KMS-11 (cell line): ENCODE results near the gene MICA.

Experiments used
- H2AFZ ChIP-seq: fragments of 200-600 bp; sonication (generic); 2 replicates; pipeline ENCODE4 v1.6.1; 2016; ENCODE audit warnings: antibody characterized with exemption, mixed run types, low read depth
- H3K27ac ChIP-seq: fragments of 200-600 bp; sonication (generic); 2 replicates; pipeline ENCODE4 v1.6.1; 2016; ENCODE audit warnings: mild to moderate bottlenecking, mixed run types
- H3K27me3 ChIP-seq: fragments of 200-600 bp; sonication (generic); 2 replicates; pipeline ENCODE4 v1.6.1; 2017; ENCODE audit warnings: mild to moderate bottlenecking, low read depth, mixed run types, moderate library complexity; ENCODE audit not compliant: insufficient read depth
- H3K36me3 ChIP-seq: fragments of 200-600 bp; sonication (generic); 2 replicates; pipeline ENCODE4 v1.6.1; 2017; ENCODE audit warnings: mild to moderate bottlenecking, mixed run types; ENCODE audit not compliant: insufficient read depth
- H3K4me1 ChIP-seq: fragments of 200-600 bp; sonication (generic); 2 replicates; pipeline ENCODE4 v1.6.1; 2016; ENCODE audit warnings: mild to moderate bottlenecking, low read depth, mixed run types; ENCODE audit not compliant: poor library complexity, severe bottlenecking
- H3K4me2 ChIP-seq: fragments of 200-600 bp; sonication (generic); 2 replicates; pipeline ENCODE4 v1.7.0; 2016; ENCODE audit warnings: mild to moderate bottlenecking, mixed run types
- H3K4me3 ChIP-seq: fragments of 200-600 bp; sonication (generic); IDR thresholded peaks from 2 replicates; pipeline ENCODE4 v1.6.1; 2017; ENCODE audit warnings: low read depth, low read length, mixed read lengths; ENCODE audit not compliant: insufficient read depth
- H3K79me2 ChIP-seq: fragments of 200-600 bp; sonication (generic); 2 replicates; pipeline ENCODE4 v1.6.1; 2016; ENCODE audit warnings: low read depth, mixed run types; ENCODE audit not compliant: insufficient read depth
- H3K9ac ChIP-seq: fragments of 200-600 bp; sonication (generic); 2 replicates; pipeline ENCODE4 v1.6.1; 2016; ENCODE audit warnings: mild to moderate bottlenecking, mixed run types
- H4K20me1 ChIP-seq: fragments of 200-600 bp; sonication (generic); 2 replicates; pipeline ENCODE4 v1.6.1; 2016; ENCODE audit warnings: mild to moderate bottlenecking, mixed run types; ENCODE audit not compliant: insufficient read depth
- CTCF ChIP-seq: fragments of 200-600 bp; sonication (generic); conservative IDR thresholded peaks from 2 replicates; pipeline ENCODE4 v1.6.1; 2017; ENCODE audit warnings: low read depth, mild to moderate bottlenecking, antibody characterized with exemption, low read length, moderate library complexity, mixed read lengths

Gene MICA

GRCh38 chr6:31378062-31378720 lies 25.2 kb upstream of the MICA start:
- no peak for TF ChIP-seq CTCF
- Histone ChIP-seq H4K20me1 (no peaks in the 10 kb centered on the region), H2AFZ (no peak overlapping the region), H3K4me3 (no peak overlapping the region), H3K27ac (no peak overlapping the region), H3K4me1 (no peaks in the 10 kb centered on the region), H3K79me2 (no peaks in the 10 kb centered on the region), H3K36me3 (no peaks in the 10 kb centered on the region), H3K27me3 (no peaks in the 10 kb centered on the region), H3K4me2 (no peak overlapping the region), H3K9ac (no peak overlapping the region)

GRCh38 chr6:31378721-31379103 lies 24.7 kb upstream of the MICA start:
- H3K4me1 ChIP-seq: no peaks in the 10 kb centered on the region
- no peak overlapping the region for H3K4me2 ChIP-seq
- H2AFZ ChIP-seq: no peak overlapping the region
- no peak overlapping the region for H3K27ac ChIP-seq
- no peaks in the 10 kb centered on the region for H4K20me1 ChIP-seq
- no peak overlapping the region for H3K9ac ChIP-seq
- H3K36me3 ChIP-seq: no peaks in the 10 kb centered on the region
- no peak overlapping the region for H3K4me3 ChIP-seq
- no peaks in the 10 kb centered on the region for H3K79me2 ChIP-seq
- no peaks in the 10 kb centered on the region for H3K27me3 ChIP-seq
- no peak for TF ChIP-seq CTCF

- Histone ChIP-seq H3K27me3 (no peaks in the 10 kb centered on the region), H3K79me2 (no peaks in the 10 kb centered on the region), H3K4me2 (no peak overlapping the region)
These were observed 23.5 kb upstream of the MICA start for GRCh38 chr6:31379850-31380249.

GRCh38 chr6:31381666-31382065 lies 21.7 kb upstream of the MICA start:
- H3K27me3 ChIP-seq: no peaks in the 10 kb centered on the region
- H3K36me3 ChIP-seq: no peaks in the 10 kb centered on the region
- no peak overlapping the region for H3K4me3 ChIP-seq
- no peak overlapping the region for H3K27ac ChIP-seq
- no peaks in the 10 kb centered on the region for H3K79me2 ChIP-seq
- H4K20me1 ChIP-seq: no peaks in the 10 kb centered on the region
- H2AFZ ChIP-seq: no peak overlapping the region
- H3K4me1 ChIP-seq: no peaks in the 10 kb centered on the region
- H3K9ac ChIP-seq: no peak overlapping the region
- TF ChIP-seq CTCF: no peak
- no peak overlapping the region for H3K4me2 ChIP-seq

More at GRCh38 chr6:31379850-31380249, 23.5 kb upstream of the MICA start:
- Histone ChIP-seq H3K36me3 (no peaks in the 10 kb centered on the region), H3K9ac (no peak overlapping the region), H3K27ac (no peak overlapping the region), H2AFZ (no peak overlapping the region), H3K4me3 (no peak overlapping the region), H4K20me1 (no peaks in the 10 kb centered on the region), H3K4me1 (no peaks in the 10 kb centered on the region)
- TF ChIP-seq CTCF: no peak
